ENCODE data around the gene FOXP1.
A peak's percentile ranks its signal among the peaks of the same experiment; 100 is the strongest.

Gene FOXP1

GRCh38 chr3:71392251-71392650 lies 191.3 kb downstream of the FOXP1 start:
- no peak for DNase-seq

- no peak for DNase-seq
These were observed 192.2 kb downstream of the FOXP1 start for GRCh38 chr3:71391361-71391760.

- DNase-seq = peak; percentile 77
These were observed 193.5 kb downstream of the FOXP1 start for GRCh38 chr3:71389911-71390573.

GRCh38 chr3:71389191-71389590 lies 194.3 kb downstream of the FOXP1 start:
- DNase-seq = peak; percentile 38

- no peak for DNase-seq
These were observed 194.9 kb downstream of the FOXP1 start for GRCh38 chr3:71388535-71389120.

- no peak for DNase-seq
These were observed 195.9 kb downstream of the FOXP1 start for GRCh38 chr3:71387586-71387985.

- DNase-seq = no peak
These were observed 198.5 kb downstream of the FOXP1 start for GRCh38 chr3:71384837-71385716.

- no peak for DNase-seq
These were observed 199.1 kb downstream of the FOXP1 start for GRCh38 chr3:71384388-71384787.

- DNase-seq = peak; percentile 11
These were observed 203.4 kb downstream of the FOXP1 start for GRCh38 chr3:71380096-71380495.

GRCh38 chr3:71378509-71378908 lies 205.0 kb downstream of the FOXP1 start:
- DNase-seq = no peak

GRCh38 chr3:71376911-71377310 lies 206.6 kb downstream of the FOXP1 start:
- no peak for DNase-seq

GRCh38 chr3:71376503-71376902 lies 207.0 kb downstream of the FOXP1 start:
- DNase-seq = no peak

- DNase-seq = no peak
These were observed 208.9 kb downstream of the FOXP1 start for GRCh38 chr3:71374582-71374981.

- no peak for DNase-seq
These were observed 210.5 kb downstream of the FOXP1 start for GRCh38 chr3:71372911-71373637.

GRCh38 chr3:71372241-71372768 lies 211.2 kb downstream of the FOXP1 start:
- DNase-seq = no peak

- no peak for DNase-seq
These were observed 212.2 kb downstream of the FOXP1 start for GRCh38 chr3:71371282-71371681.

- no peak for DNase-seq
These were observed 213.1 kb downstream of the FOXP1 start for GRCh38 chr3:71370467-71370866.

GRCh38 chr3:71369701-71370391 lies 213.7 kb downstream of the FOXP1 start:
- no peak for DNase-seq

GRCh38 chr3:71366988-71367604 lies 216.4 kb downstream of the FOXP1 start:
- no peak for DNase-seq

- peak; percentile 59 for DNase-seq
These were observed 222.1 kb downstream of the FOXP1 start for GRCh38 chr3:71361334-71361890.

- DNase-seq = no peak
These were observed 222.8 kb downstream of the FOXP1 start for GRCh38 chr3:71360764-71361163.

- DNase-seq = no peak
These were observed 223.3 kb downstream of the FOXP1 start for GRCh38 chr3:71360180-71360579.

Data from NCI-H69 (cell line).